Liver (tissue), 9 donors: ENCODE measurements around the gene RNGTT. TPM values are rescaled to one million over a fixed set of nuclear protein-coding genes. Genes with fewer than 3 reads are reported as not detected.

Source experiments
- DNase-seq: peaks from one replicate; pipeline ENCODE4 v3.0.0-alpha.2; 2017; ENCODE audit warnings: low spot score
- H3K27ac ChIP-seq, 2 donors: one replicate each; pipeline ENCODE4 v1.7.0; 2013; ENCODE audit warnings: inconsistent platforms in 2 of 2, low read length in 2 of 2, control low read depth in 1 of 2, low read depth in 1 of 2, mild to moderate bottlenecking in 1 of 2
- H3K27me3 ChIP-seq, 4 donors: one replicate each; pipeline versions ENCODE4 v1.6.1 to v1.7.0; 2013; ENCODE audit warnings: low read length in 3 of 4, inconsistent platforms in 1 of 4, mild to moderate bottlenecking in 1 of 4, moderate library complexity in 1 of 4; ENCODE audit not compliant: control insufficient read depth in 4 of 4, insufficient read depth in 4 of 4
- H3K36me3 ChIP-seq, 4 donors: one replicate each; pipeline versions ENCODE4 v1.6.1 to v1.7.0; 2013; ENCODE audit warnings: low read length in 3 of 4, mild to moderate bottlenecking in 3 of 4, low read depth in 1 of 4, moderate library complexity in 1 of 4; ENCODE audit not compliant: control insufficient read depth in 4 of 4, insufficient read depth in 3 of 4
- H3K4me1 ChIP-seq, 4 donors: one replicate each; pipeline versions ENCODE4 v1.6.1 to v1.7.0; 2013; ENCODE audit warnings: low read length in 3 of 4, mild to moderate bottlenecking in 3 of 4, moderate library complexity in 1 of 4; ENCODE audit not compliant: control insufficient read depth in 4 of 4, insufficient read depth in 4 of 4
- H3K4me3 ChIP-seq, 3 donors: one replicate each; pipeline versions ENCODE4 v1.6.1 to v1.7.0; 2013; ENCODE audit warnings: low read length in 3 of 3, control low read depth in 1 of 3, low read depth in 1 of 3, mild to moderate bottlenecking in 1 of 3
- H3K9ac ChIP-seq, 2 donors: one replicate each; pipeline ENCODE4 v1.7.0; 2013; ENCODE audit warnings: low read length in 2 of 2, mild to moderate bottlenecking in 2 of 2, moderate library complexity in 2 of 2, control low read depth in 1 of 2, low read depth in 1 of 2
- H3K9me3 ChIP-seq, 4 donors: one replicate each; pipeline versions ENCODE4 v1.6.1 to v1.7.0; 2013; ENCODE audit warnings: low read length in 3 of 4; ENCODE audit not compliant: control insufficient read depth in 4 of 4
- EGR1 ChIP-seq, 2 donors: IDR thresholded peaks; 2 replicates each; pipeline ENCODE4 v1.6.1; 2016 to 2018; ENCODE audit warnings: antibody characterized with exemption in 2 of 2, low read depth in 2 of 2
- FOXA1 ChIP-seq: IDR thresholded peaks from 2 replicates; pipeline ENCODE4 v1.6.1; 2016; ENCODE audit warnings: antibody characterized with exemption
- FOXA2 ChIP-seq: IDR thresholded peaks from 2 replicates; pipeline ENCODE4 v1.6.1; 2016; ENCODE audit warnings: antibody characterized with exemption
- GABPA ChIP-seq, 2 donors: IDR thresholded peaks in 1 of 2; conservative IDR thresholded peaks in 1 of 2; 2 replicates each; pipeline ENCODE4 v1.6.1; 2016; ENCODE audit warnings: antibody characterized with exemption in 2 of 2, mild to moderate bottlenecking in 1 of 2, moderate library complexity in 1 of 2
- HNF4A ChIP-seq, 2 donors: conservative IDR thresholded peaks; 2 replicates each; pipeline ENCODE4 v1.6.1; 2016; ENCODE audit warnings: antibody characterized with exemption in 2 of 2, mild to moderate bottlenecking in 2 of 2
- HNF4G ChIP-seq: IDR thresholded peaks from 2 replicates; pipeline ENCODE4 v1.6.1; 2016; ENCODE audit warnings: antibody characterized with exemption
- JUND ChIP-seq, 2 donors: IDR thresholded peaks; 2 replicates each; pipeline ENCODE4 v1.6.1; 2016; ENCODE audit warnings: antibody characterized with exemption in 2 of 2
- MAX ChIP-seq: IDR thresholded peaks from 2 replicates; pipeline ENCODE4 v1.6.1; 2016; ENCODE audit warnings: antibody characterized with exemption
- NR2F2 ChIP-seq: IDR thresholded peaks from 2 replicates; pipeline ENCODE4 v1.6.1; 2016; ENCODE audit warnings: antibody characterized with exemption
- RAD21 ChIP-seq, 2 donors: IDR thresholded peaks; 2 replicates each; pipeline ENCODE4 v1.6.1; 2016; ENCODE audit warnings: antibody characterized with exemption in 2 of 2, mild to moderate bottlenecking in 2 of 2
- RXRA ChIP-seq, 2 donors: IDR thresholded peaks; 2 replicates each; pipeline ENCODE4 v1.6.1; 2017 to 2018; ENCODE audit warnings: antibody characterized with exemption in 2 of 2, mild to moderate bottlenecking in 1 of 2
- SP1 ChIP-seq: IDR thresholded peaks from 2 replicates; pipeline ENCODE4 v1.6.1; 2018; ENCODE audit warnings: antibody characterized with exemption, mild to moderate bottlenecking
- YY1 ChIP-seq: IDR thresholded peaks from 2 replicates; pipeline ENCODE4 v1.6.1; 2016; ENCODE audit warnings: antibody characterized with exemption, mild to moderate bottlenecking
- whole genome bisulfite sequencing: extraction: QIAGEN DNeasy Blood & Tissue Kit; methylation state at CpG from one replicate; pipeline ENCODE4 v1.1.7; 2013; 5-methylcytosine and 5-hydroxymethylcytosine counted together
- polyA plus RNA-seq, 2 donors: library from polyadenylated mRNA; stranded (reverse) in 1 of 2; unstranded in 1 of 2; fragments of 200-250 nt in 1 of 2; fragments of >200 nt in 1 of 2; fragmentation: Nextera tagmentation in 1 of 2; extraction: Ambion mirVana in 1 of 2; gene quantifications; one replicate each; pipeline versions ENCODE4 v1.2.1 to v1.2.3, GENCODE V29; 2013 to 2015
- total RNA-seq, 2 donors: library from RNA; depleted of rRNA; stranded (reverse); fragments of >200 nt; gene quantifications; one replicate each; pipeline ENCODE4 v1.2.3, GENCODE V29; 2014
- TF ChIP-seq, protein P1 (sequence below): fragments of 150-350 bp; IDR thresholded peaks from 2 replicates; pipeline ENCODE4 v1.5.1; 2017; ENCODE audit warnings: improper control_type of control experiment, low read depth, low read length; ENCODE audit not compliant: missing input control
- TF ChIP-seq, protein P2 (sequence below): IDR thresholded peaks from 2 replicates; pipeline ENCODE4 v1.6.1; 2016; ENCODE audit warnings: antibody characterized with exemption
- donor health status: healthy.
- donor health status: healthy.
- donor health status: healthy.
- donor health status: healthy.
- donor health status: healthy.

Gene RNGTT
- total and polyA plus RNA-seq, 4 donors: 4.1 to 20.8 (median 7.2) TPM

GRCh38 chr6:88605271-88605670 lies 358.1 kb downstream of the RNGTT start:
- WGBS: 72% methylated on average over 3 of the region's 3 CpGs

DNA sequence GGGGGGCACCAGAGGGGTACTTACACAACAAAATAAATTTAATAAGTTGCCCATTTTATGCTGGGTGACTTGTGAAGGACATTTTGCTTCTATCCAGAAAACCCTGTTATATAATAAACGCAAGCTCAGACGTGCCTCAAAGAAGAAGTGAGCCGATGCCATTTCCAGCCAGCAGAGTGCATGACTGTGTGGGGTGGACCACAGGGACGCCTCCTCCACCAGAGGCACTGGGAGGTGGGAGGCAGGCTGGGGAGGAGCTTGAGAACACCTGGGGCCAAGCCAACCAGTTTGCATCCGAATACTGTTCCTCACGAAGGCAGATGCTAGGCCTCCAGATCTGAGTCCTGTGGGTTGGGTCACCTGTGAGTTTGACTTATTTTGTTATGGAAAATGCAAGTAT lies 363.8 kb downstream of the RNGTT start:
- Histone ChIP-seq H3K4me1 (no peaks in the 10 kb centered on the region), H3K27me3 (no peaks in the 10 kb centered on the region), H3K36me3 (no peaks in the 10 kb centered on the region), H3K27ac (no peak overlapping the region), H3K9me3 (no peaks in the 10 kb centered on the region), H3K4me3 (no peak overlapping the region), H3K9ac (no peak overlapping the region)
- no peak for DNase-seq
- 84% methylated on average over 6 of the region's 6 CpGs for WGBS
- TF ChIP-seq FOXA1 (no peak), NR2F2 (no peak), SP1 (no peak)
- TF ChIP-seq, protein P1, sequence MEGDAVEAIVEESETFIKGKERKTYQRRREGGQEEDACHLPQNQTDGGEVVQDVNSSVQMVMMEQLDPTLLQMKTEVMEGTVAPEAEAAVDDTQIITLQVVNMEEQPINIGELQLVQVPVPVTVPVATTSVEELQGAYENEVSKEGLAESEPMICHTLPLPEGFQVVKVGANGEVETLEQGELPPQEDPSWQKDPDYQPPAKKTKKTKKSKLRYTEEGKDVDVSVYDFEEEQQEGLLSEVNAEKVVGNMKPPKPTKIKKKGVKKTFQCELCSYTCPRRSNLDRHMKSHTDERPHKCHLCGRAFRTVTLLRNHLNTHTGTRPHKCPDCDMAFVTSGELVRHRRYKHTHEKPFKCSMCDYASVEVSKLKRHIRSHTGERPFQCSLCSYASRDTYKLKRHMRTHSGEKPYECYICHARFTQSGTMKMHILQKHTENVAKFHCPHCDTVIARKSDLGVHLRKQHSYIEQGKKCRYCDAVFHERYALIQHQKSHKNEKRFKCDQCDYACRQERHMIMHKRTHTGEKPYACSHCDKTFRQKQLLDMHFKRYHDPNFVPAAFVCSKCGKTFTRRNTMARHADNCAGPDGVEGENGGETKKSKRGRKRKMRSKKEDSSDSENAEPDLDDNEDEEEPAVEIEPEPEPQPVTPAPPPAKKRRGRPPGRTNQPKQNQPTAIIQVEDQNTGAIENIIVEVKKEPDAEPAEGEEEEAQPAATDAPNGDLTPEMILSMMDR: no peak

More at GRCh38 chr6:88605271-88605670, 358.1 kb downstream of the RNGTT start:
- Histone ChIP-seq H3K27me3 (no peaks in the 10 kb centered on the region), H3K9ac (no peak overlapping the region), H3K36me3 (no peaks in the 10 kb centered on the region), H3K4me3 (no peak overlapping the region), H3K27ac (no peak overlapping the region), H3K9me3 (no peaks in the 10 kb centered on the region), H3K4me1 (no peaks in the 10 kb centered on the region)
- DNase-seq: no peak
- TF ChIP-seq YY1 (no peak), EGR1 (IDR thresholded peaks at IDR 0.05; ENCODE audit: low read depth in 2 of 2) (no peak), HNF4G (no peak), SP1 (no peak), HNF4A (conservative IDR thresholded peaks at IDR 0.05) (no peak), FOXA1 (no peak), GABPA (IDR thresholded peaks at IDR 0.05 in 1 of 2, conservative IDR thresholded peaks at IDR 0.05 in 1 of 2) (no peak)
- TF ChIP-seq, protein P2, sequence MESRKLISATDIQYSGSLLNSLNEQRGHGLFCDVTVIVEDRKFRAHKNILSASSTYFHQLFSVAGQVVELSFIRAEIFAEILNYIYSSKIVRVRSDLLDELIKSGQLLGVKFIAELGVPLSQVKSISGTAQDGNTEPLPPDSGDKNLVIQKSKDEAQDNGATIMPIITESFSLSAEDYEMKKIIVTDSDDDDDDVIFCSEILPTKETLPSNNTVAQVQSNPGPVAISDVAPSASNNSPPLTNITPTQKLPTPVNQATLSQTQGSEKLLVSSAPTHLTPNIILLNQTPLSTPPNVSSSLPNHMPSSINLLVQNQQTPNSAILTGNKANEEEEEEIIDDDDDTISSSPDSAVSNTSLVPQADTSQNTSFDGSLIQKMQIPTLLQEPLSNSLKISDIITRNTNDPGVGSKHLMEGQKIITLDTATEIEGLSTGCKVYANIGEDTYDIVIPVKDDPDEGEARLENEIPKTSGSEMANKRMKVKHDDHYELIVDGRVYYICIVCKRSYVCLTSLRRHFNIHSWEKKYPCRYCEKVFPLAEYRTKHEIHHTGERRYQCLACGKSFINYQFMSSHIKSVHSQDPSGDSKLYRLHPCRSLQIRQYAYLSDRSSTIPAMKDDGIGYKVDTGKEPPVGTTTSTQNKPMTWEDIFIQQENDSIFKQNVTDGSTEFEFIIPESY: no peak
- TF ChIP-seq, protein P1: no peak

- Histone ChIP-seq H3K9me3 (peaks cover 0 to 2% (median 0%) of the 10 kb centered on the region in 4 donors), H3K4me3 (no peak overlapping the region), H3K36me3 (no peaks in the 10 kb centered on the region), H3K4me1 (no peaks in the 10 kb centered on the region), H3K27me3 (no peaks in the 10 kb centered on the region), H3K9ac (no peak overlapping the region), H3K27ac (no peak overlapping the region)
- TF ChIP-seq MAX (no peak), EGR1 (IDR thresholded peaks at IDR 0.05; ENCODE audit: low read depth in 2 of 2) (no peak), FOXA2 (no peak), JUND (IDR thresholded peaks at IDR 0.05) (no peak), SP1 (no peak), GABPA (IDR thresholded peaks at IDR 0.05 in 1 of 2, conservative IDR thresholded peaks at IDR 0.05 in 1 of 2) (no peak), RXRA (IDR thresholded peaks at IDR 0.05) (no peak), RAD21 (IDR thresholded peaks at IDR 0.05) (no peak), HNF4A (conservative IDR thresholded peaks at IDR 0.05) (no peak), FOXA1 (no peak)
- TF ChIP-seq, protein P1: no peak
- TF ChIP-seq, protein P2: no peak
- no peak for DNase-seq
- 95% methylated on average over 4 of the region's 4 CpGs for WGBS
Observed at GRCh38 chr6:88596801-88597200, 366.6 kb downstream of the RNGTT start.
